Stimulated activated CD4-positive, alpha-beta T cell treated with anti-CD3 and anti-CD28 coated beads, Interleukin-1b, Interleukin-23, amount 100 ng/mL, for 48 hours (primary cell): ENCODE results near the gene BTG1.

ENCODE experiments used
- DNase-seq: peaks from one replicate; pipeline ENCODE4 v3.0.0-alpha.2; 2020

The BTG1 gene, protein sequence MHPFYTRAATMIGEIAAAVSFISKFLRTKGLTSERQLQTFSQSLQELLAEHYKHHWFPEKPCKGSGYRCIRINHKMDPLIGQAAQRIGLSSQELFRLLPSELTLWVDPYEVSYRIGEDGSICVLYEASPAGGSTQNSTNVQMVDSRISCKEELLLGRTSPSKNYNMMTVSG

DNA sequence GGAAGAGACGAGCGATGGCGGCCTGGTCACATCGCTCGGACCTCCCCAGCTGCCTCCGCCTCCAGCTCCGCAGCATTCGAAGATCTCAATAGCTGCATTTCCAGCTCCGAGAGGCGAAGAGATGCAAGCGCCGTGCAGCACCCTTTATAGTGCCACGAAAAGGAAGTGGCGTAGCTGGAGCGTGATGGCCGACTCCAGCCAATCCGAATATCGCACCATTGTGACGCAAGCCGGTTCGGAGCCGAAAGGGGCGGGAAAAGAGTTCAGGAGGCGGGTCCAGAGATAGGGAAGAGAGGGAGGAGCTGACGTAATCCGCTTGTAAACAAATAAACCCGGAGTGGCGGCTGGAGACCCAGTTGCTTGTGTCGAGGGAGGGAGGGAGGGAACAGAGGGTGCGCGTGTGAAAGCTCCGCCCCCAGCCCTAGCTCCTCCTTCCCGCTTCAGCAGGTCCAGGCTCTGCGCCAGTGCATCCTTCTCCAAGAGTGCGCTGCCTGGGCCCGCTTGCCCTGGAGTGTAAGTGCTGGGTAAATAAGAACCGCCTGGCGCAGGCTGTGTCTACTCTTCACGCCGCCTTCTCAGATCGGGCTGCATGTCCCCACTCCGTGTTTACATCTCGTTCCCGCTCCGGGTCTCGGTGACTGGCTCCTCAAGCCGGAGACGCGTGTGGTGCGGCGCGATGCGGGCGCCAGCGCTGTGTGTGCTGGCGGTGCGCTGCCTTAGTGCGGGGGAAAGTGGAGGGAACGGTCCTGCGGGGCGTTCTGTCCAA, at the start of gene BTG1:
TSS of gene BTG1 (minus strand) at position 116 of the 766 bp plus-strand sequence. CDS start 311 bp downstream, outside the sequence.
- peak; percentile 99 for DNase-seq

DNA sequence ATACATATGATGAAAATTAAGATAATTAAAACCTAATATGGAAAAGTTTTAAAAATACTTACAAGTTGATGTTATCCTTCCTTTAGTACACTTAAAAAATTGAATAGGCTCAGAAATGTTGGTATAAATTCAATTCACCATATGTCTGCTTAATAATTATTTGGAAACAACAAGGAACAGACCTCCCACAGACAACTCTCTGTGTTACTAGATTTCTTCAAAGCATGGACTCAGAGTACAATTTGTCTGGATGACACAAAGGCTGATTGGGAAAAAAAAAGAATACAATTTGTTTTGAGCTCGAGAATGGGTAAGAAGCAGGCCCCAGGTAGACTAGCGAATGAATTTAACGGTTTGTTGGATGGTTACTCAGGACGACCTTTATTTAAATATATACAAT, 48.9 kb upstream of the BTG1 start:
- no peak for DNase-seq

DNA sequence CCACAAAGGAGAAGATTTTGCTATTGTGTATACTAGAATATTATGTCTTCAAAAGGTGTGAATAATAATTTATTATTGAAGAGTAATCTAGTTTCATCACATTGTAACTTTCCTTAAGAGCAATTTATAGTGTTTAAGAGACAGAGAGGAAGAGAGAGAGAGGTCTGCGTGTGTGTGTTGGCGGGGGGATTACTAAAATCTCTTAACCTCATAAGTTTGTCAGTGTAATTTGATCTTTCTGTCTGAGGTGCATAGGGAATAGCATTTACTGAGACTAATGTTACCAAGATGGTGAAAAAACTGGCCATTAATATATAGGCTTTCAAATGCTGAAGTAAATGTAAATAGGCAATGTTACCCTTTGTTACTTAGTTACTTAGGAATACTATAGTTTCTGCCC, 48.2 kb upstream of the BTG1 start:
- no peak for DNase-seq

DNA sequence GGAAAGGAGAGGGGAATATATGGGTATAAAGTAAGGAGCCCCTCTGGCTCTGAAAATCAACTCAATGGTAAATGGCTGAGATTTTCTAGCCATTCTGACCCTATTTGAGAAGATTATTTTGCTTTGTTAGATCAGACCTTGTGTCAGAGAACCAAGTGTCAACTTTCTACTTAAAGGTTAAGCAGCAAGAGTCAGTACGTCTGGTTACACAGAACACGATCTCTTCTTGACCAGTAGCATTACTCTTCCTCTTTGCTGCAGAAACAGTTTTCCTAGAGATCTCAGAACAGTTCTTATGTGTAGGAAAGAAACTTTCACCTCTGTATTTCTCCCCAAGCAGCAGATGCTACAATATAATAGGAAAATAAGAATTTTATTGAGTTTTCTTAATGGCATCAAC, 47.4 kb upstream of the BTG1 start:
- DNase-seq: no peak

DNA sequence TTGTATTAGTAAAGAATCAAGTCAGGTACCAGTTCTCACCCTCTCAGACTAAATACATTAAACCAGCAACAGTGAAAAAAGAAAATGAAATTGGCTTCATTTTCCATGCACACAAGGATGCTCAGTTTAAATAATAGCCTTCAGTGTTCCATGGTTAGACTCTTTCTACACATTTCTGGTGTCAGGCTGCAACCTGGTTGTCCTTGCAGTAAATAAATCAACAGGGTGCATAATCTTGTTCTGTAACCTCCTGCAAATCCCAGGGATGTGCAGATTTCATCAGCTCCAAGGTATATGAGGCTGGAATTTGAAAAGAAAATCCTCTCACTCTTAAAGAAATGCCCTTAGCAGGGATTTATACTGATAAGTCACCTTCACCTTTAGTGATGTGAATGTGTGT, 46.7 kb upstream of the BTG1 start:
- DNase-seq: no peak

DNA sequence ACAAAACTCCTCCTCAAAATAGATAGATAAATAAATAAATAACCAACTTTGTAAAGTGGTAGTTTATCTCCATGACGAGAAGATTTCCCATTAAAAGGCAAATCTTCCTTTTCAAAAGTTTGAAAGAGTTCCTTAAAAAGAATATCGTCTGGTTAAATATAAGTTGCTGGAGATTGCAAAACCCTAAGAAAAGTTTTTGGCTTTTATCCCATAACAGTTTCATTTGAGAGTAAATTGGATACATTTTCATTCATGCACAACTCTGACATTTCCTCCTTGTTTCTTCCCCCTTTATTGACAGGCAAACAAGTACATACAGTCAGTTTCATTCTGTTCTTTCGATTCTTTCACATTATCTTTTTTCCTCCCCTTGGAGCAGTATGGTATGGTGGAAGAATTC, 45.4 kb upstream of the BTG1 start:
- no peak for DNase-seq

DNA sequence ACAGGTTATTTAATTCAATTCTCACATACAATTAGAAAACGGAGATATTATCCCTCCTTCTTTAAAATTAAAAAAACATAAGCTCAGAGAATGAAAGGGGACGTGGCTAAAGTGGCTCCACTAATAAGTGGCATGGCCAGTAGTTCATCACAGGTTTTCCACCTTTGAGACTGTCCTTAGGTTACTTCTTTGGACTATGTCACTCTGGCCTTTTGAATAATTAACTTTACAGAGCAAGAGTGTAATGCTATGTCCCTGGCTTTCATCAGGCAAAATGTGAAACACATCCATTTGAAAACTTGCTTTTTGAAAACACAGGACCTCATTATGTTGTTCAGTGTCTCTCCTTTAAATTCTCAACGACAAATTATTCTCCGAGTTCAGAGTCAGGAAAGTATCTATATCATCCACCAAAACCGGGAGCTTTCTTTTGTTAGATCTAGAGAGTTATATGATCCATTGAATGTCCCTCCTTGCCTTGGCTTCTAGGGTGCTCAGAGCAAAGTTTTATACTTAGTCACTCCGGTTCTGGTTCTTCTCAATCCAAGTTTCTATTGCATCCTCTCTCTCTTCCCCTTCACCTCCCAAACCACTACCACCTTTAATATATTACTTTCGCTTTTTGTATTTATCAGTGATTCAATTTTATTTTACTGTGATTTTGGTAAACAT, 43.0 kb upstream of the BTG1 start:
- DNase-seq: no peak

DNA sequence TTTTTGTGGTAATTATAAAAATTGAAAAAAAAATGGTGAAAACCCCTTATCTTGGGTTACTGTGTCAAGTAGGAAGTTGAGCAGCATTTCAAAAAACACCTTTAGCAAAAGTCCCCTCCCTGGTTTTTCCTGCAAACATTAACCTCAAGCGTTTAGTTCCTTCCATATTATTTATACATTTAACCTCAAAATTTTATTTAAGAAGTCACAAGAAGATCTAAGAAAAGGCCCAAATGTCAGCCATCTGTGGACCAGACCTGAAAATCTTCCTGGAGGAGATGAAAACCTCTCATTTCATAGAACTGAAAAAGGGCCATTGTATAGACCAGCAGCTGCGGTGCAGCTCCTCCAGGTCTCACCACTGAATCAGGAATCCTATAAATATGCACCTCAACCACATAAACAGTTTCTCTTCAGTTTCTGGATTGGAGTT, 40.4 kb upstream of the BTG1 start:
- no peak for DNase-seq

DNA sequence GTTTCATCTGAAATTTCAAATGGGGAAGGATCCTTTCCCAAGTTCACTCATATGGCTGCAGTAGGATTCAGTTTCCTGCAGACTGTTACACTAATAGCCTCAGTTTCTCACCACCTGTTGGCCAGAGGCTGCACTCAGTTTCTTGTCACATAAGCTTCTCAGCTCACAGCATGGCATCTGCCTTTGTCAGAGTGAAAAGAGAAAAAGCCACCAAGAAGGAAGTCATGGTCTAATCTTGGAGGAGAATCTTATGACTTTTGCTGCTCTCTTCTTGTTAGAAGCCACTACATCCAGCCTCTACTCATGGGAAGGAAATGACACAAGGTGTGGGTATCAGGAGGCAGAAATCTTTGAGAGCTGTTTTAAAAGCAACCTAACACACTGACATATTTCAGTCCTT, 39.4 kb upstream of the BTG1 start:
- DNase-seq: peak; percentile 12

DNA sequence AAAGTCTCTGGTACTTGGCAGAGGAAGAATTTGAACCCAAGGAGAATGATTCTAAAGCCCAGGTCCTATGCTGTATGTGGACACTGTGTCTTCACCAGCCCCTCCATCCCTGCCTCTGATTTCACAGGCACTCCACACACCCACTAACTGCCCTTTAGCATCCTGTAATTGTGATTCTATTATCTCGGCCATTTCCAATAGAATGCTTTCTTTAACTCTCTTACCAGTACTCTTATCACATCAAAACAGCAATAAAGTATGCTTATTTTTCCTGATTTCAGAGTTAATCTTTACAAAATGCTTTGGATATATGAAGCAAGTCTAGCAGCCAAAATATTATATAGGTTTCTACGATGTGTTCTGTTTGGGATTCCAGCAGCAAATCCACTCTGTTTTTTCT, 37.9 kb upstream of the BTG1 start:
- no peak for DNase-seq

DNA sequence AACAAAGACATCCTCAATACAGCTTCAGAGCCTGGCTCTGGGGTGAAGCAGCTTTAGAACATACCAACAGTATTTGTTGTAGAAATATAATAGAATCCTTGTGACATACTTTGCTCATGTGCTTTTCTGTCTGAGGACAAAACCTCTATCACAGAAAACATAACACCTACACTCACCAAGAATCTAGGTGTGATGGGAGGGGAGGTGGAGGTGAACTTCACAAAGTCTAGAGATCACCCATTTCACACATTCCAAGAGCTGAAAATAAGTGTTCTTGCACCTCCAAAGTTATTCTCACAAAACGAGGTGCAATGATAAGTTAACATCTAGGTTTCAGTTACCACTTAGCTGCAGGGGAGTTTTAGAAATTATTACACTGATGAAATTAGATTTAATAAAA, 32.7 kb upstream of the BTG1 start:
- DNase-seq: no peak

DNA sequence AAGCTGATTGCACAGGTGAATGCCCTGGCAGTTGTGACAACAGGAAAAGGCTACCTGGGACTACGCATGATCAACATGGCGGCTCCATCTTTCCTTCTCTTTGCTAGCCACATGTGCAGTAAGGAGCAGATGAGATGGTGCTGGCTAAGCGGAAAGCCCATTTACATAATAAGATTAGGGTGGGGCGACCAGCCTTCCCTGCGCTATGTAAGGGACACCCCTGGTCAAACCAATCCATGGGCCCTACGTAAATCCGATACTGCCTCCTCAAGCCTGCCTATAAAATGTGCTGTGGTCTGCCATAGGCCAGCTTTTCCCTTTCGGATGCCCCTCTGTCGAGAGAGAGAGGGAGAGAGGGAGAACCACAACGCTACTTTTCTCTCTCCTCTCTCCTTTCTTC, 31.0 kb upstream of the BTG1 start:
- DNase-seq: no peak

DNA sequence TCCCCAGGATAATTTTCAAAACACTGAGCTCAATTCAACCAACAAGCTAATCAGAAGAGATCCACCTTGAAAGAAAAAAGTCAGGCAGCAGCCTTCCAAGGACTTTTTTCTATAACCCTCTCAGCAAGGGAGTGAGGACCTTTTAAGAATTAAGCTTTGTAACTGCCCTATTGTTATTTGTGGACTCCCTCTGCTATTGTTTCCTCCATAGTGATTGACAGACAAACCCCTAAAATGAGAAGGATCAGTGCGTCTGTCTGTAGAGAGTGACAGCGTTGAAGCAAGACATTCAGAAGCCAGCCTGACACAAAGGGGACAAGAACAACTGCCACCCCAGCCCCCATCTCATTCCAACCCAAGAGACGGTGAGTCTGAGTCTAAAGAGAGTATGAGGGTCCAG, 30.3 kb upstream of the BTG1 start:
- no peak for DNase-seq

DNA sequence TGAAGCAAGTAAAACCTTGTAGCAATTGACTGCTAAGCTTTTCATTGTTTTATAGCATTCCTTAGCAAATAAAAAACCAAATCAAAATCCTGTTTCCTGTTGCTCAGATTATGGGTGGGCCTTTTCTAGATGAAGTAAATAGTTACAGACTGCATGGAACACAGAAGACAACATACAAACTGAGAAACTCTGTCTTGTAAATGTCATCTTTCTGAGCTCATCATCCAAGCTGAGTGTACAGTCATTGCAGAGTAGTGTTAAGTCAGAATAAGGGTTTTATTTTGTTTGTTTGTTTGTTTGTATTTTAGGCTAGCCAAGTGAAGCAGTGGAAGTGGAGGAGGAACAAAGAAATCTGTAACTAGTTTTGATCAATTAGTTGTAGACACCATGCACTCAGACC, 24.4 kb upstream of the BTG1 start:
- no peak for DNase-seq

DNA sequence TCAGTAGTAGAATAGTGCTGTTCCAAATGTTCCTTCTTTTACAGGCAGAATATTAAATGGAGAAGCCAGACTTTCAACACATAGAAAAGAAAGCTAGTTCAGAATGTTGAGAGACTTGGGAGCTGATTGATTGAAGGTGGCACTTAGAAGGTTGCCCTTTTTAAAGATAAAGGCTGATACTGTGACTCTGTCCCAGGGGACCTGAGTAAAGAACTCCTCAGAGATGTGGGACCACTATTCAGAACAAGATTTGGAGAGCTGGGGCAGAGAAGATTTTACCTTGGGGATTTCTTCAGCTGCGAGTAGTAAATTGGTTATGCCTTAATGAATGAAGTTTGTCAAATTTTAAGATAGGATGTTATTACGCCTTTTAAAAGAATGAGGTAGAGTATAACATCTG, 21.4 kb upstream of the BTG1 start:
- no peak for DNase-seq

DNA sequence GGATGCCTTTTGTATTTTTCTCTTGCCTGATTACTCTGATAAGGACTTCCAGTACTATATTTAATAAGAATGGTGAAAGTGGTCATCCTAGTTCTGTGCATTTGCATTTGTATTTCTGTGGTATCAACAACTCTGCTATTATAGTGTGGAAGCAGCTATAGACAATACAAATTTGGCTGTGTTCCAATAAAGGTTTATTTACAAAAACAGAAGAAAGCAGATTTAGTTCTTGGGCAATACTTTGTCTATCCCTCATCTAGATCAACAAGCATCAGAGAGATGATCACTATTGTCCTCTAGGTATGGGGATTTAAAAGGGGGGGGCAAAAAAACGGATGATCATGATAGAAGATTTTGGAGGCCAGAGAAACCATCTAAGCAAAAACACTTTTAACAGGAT, 19.1 kb upstream of the BTG1 start:
- no peak for DNase-seq

DNA sequence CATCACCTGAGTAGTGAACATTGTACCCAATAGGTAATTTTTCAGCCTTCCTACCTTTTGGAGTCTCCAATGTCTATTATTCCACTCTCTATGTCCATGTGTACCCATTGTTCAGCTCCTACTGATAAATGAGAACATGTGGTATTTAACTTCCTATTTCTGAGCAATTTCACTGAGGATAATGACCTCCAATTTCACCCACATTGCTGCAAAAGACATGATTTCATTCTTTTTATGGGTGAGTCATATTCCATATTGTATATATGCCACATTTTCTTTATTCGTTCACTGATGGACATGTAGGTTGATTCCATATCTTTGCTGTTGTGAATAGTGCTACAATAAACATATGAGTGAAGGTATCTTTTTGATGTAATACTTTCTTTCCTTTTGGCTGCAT, 16.4 kb upstream of the BTG1 start:
- no peak for DNase-seq

DNA sequence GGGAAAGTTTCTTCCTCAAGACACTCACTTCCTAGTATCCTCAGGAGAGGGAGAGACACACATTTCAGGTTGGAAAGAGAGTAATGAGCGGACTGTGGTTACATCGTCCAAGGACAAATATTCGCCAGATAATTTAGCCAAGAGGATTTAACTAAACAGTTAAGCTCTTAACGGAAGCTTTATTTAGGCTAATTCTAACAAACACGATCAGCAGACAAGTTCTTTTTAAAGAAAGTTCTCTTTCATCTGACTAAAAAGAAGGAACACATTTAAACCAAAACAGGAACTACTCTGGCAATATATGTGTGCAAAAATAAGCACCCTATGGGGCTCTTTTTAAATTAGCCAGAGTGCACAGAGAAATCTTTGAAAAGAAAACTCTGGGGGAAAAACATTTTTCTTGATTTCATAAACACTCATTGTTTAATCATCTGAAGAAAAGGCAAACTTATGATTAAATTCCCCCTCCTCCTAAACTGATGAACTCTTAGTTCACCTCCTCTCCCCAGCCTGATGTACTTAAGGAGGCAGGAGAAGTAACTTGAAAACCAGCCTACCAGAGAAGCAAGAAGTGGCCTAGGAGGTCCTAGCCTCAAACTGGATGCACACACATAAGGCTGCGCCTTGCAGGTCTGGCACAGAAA, 13.3 kb upstream of the BTG1 start:
- no peak for DNase-seq

DNA sequence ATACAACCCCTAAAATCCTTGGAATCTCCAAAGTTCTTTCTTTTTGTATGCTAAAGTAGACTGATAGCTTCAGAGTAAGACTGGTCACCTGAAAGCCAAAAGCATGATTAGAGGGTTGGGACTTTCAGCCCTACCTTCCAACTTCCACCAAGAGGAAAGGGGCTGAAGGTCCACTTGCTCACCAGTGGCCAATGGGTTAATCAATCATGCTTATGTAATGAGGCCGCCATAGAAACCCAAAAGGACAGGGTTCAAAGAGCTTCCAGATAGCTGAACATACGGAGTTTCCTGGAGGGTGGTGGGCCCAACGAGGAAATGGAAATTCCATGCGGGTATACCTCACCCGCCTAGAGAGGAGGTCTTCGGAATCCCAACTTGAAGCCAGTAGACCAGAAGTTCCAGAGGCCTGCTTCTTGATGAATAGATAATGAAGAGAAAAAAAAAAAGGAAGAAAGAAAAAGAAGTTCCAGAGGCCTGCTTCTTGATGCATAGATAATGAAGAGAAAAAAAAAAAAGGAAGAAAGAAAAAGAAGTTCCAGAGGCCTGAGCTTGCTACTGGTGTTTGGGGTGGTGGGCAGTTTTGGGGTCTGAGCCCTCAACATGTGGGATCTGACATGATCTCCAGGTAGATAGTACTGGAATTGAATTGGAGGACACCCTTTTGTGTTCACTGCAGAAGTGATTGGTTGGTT, 11.2 kb upstream of the BTG1 start:
- no peak for DNase-seq

DNA sequence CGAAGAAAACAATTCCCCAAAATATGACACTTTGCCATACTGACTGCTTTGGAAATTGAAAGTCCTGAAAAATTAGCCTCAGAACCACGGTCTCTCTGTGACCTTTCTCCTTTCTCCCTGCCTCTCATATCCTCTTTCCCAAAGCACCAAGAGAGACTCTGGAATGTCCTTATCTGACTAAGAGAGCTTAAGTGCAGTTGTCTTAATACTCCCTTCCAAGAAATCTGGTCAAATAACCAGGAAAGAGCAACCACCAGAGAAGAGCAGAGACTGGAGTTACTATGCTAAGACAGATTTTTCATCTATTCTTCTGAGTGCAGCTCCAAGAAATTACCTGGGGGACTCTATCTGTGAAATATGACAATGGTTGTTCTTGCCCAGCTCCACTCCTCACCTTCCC, 10.5 kb upstream of the BTG1 start:
- no peak for DNase-seq

DNA sequence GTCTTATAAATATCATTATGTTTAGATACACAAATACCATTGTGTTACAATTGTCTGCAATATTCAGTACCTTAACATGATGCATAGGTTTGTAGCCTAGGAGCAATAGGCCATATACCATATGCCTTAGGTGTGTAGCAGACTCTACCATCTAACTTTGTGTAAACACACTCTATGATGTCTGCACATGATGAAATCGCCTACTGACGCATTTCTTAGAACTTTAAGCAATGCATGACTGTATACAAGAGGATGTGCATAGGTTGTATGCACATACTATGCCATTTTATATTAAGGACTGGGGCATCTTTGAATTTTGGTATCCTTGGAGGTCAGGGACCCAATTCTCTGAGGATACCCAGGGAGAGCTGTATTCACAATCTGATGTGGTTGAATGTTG, 10.1 kb upstream of the BTG1 start:
- DNase-seq: no peak

DNA sequence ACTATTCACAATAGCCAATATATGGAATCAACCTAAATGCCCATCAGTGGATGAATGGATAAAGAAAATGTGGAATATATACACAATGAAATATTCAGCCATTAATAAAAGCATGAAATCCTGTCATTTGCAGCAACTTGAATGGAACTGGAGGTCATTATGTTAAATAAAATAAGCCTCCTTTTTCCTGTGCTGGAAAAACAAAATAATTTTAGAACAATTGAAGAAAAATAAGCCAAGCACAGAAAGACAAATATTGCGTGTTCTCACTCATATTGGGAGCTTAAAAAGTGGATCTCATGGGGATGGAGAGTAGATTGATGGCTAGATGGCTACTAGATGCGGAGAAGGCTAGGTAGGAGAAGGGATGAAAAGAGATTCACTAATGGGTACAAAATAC, 6.3 kb upstream of the BTG1 start:
- DNase-seq: no peak

DNA sequence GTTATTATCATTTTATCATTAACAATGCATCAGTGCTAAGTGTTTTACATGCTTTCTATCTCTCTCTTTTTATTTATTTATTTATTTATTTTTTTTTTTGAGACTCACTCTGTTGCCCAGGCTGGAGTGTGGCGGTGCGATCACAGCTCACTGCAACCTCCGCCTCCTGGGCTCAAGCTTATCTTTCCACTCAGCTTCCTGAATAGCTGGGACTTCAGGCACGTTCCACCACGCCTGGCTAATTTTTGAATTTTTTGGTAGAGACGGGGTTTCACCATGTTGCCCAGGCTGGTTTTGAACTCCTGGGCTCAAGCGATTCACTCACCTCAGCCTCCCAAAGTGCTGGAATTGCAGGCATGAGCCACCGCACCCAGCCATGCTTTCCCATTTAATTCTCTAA, 3.9 kb upstream of the BTG1 start:
- no peak for DNase-seq
